WTC11 (cell line): ENCODE results near the gene EMX2.

Experiments used
- CREB1 ChIP-seq: sonication (generic); formaldehyde crosslinking; IDR thresholded peaks from 2 replicates; pipeline ENCODE4 v1.8.0; 2023; ENCODE audit warnings: mild to moderate bottlenecking, missing genetic modification reagents
- ETV6 ChIP-seq: sonication (generic); formaldehyde crosslinking; IDR thresholded peaks from 2 replicates; pipeline ENCODE4 v1.8.1; 2022; ENCODE audit warnings: mild to moderate bottlenecking, missing genetic modification reagents
- NFYB ChIP-seq: sonication (generic); formaldehyde crosslinking; conservative IDR thresholded peaks from 2 replicates; pipeline ENCODE4 v1.8.0; 2022; ENCODE audit warnings: low read depth, missing genetic modification reagents
- TF ChIP-seq, protein P1 (sequence below): fragments of 200-600 bp; IDR thresholded peaks from 2 replicates; pipeline ENCODE4 v1.8.0; 2022; ENCODE audit warnings: antibody characterized with exemption
- TF ChIP-seq, protein P2 (sequence below): sonication (generic); formaldehyde crosslinking; IDR thresholded peaks from 2 replicates; pipeline ENCODE4 v1.8.1; 2022; ENCODE audit warnings: low read depth, missing genetic modification reagents, borderline replicate concordance
- TF ChIP-seq, protein P3 (sequence below): sonication (generic); formaldehyde crosslinking; IDR thresholded peaks from 2 replicates; pipeline ENCODE4 v1.8.0; 2022; ENCODE audit warnings: mild to moderate bottlenecking, missing genetic modification reagents

- TF ChIP-seq, protein P1, sequence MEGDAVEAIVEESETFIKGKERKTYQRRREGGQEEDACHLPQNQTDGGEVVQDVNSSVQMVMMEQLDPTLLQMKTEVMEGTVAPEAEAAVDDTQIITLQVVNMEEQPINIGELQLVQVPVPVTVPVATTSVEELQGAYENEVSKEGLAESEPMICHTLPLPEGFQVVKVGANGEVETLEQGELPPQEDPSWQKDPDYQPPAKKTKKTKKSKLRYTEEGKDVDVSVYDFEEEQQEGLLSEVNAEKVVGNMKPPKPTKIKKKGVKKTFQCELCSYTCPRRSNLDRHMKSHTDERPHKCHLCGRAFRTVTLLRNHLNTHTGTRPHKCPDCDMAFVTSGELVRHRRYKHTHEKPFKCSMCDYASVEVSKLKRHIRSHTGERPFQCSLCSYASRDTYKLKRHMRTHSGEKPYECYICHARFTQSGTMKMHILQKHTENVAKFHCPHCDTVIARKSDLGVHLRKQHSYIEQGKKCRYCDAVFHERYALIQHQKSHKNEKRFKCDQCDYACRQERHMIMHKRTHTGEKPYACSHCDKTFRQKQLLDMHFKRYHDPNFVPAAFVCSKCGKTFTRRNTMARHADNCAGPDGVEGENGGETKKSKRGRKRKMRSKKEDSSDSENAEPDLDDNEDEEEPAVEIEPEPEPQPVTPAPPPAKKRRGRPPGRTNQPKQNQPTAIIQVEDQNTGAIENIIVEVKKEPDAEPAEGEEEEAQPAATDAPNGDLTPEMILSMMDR: no peak
- TF ChIP-seq CREB1 (CRISPR knock-in tag) (no peak), ETV6 (no peak), NFYB (CRISPR knock-in tag) (no peak)
- TF ChIP-seq, protein P2, sequence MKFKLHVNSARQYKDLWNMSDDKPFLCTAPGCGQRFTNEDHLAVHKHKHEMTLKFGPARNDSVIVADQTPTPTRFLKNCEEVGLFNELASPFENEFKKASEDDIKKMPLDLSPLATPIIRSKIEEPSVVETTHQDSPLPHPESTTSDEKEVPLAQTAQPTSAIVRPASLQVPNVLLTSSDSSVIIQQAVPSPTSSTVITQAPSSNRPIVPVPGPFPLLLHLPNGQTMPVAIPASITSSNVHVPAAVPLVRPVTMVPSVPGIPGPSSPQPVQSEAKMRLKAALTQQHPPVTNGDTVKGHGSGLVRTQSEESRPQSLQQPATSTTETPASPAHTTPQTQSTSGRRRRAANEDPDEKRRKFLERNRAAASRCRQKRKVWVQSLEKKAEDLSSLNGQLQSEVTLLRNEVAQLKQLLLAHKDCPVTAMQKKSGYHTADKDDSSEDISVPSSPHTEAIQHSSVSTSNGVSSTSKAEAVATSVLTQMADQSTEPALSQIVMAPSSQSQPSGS (CRISPR knock-in tag): no peak
- TF ChIP-seq, protein P3, sequence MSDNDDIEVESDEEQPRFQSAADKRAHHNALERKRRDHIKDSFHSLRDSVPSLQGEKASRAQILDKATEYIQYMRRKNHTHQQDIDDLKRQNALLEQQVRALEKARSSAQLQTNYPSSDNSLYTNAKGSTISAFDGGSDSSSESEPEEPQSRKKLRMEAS (CRISPR knock-in tag): no peak
Measured at GRCh38 chr10:117533507-117534281, 8.9 kb upstream of the EMX2 start.
